ENCODE results near the gene MLNR.

Gene MLNR, protein sequence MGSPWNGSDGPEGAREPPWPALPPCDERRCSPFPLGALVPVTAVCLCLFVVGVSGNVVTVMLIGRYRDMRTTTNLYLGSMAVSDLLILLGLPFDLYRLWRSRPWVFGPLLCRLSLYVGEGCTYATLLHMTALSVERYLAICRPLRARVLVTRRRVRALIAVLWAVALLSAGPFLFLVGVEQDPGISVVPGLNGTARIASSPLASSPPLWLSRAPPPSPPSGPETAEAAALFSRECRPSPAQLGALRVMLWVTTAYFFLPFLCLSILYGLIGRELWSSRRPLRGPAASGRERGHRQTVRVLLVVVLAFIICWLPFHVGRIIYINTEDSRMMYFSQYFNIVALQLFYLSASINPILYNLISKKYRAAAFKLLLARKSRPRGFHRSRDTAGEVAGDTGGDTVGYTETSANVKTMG

DNA sequence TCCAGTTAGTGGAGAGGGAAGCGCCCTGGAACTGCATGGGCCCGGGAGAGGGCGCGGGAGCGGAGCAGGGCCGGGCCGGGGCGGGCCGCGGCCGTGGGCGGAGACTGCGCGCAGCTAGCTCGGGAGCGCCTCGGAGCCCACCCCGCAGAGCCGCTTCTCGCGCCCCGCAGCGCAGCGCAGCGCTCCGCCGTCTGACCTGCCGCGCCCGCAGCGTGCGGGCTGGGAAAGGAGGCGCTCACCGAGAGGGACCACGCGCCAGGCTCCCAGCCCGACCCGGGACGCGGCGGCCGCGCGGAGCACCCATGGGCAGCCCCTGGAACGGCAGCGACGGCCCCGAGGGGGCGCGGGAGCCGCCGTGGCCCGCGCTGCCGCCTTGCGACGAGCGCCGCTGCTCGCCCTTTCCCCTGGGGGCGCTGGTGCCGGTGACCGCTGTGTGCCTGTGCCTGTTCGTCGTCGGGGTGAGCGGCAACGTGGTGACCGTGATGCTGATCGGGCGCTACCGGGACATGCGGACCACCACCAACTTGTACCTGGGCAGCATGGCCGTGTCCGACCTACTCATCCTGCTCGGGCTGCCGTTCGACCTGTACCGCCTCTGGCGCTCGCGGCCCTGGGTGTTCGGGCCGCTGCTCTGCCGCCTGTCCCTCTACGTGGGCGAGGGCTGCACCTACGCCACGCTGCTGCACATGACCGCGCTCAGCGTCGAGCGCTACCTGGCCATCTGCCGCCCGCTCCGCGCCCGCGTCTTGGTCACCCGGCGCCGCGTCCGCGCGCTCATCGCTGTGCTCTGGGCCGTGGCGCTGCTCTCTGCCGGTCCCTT, at the start of gene MLNR:
TSS of gene MLNR (plus strand) at position 303 of the 820 bp plus-strand sequence. CDS start at position 303, 0 bp downstream.
- in situ Hi-C loops (cut with MboI; ENCODE audit: low sequenced_read_pairs) = no loop called here

DNA sequence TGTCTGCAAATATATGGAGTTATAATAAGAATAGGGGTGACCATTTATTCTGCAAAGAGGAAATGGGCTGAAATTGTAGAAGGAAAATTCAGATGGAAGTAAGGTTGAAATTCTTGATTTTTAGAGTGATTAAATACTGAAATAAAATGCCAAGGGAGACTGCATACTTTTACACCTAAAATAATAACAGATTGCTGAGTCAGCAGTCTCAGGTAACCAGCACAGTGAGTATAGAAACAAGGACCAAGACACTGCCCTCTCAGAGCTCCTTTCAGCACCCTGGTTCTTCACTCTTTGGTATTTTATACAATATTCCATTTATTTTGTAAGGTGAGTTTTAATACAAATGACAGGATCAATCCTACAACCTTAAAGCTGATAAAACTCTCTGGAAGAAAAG, 48.8 kb upstream of the MLNR start:
- in situ Hi-C loops (cut with MboI; ENCODE audit: low sequenced_read_pairs) = no loop called here

DNA sequence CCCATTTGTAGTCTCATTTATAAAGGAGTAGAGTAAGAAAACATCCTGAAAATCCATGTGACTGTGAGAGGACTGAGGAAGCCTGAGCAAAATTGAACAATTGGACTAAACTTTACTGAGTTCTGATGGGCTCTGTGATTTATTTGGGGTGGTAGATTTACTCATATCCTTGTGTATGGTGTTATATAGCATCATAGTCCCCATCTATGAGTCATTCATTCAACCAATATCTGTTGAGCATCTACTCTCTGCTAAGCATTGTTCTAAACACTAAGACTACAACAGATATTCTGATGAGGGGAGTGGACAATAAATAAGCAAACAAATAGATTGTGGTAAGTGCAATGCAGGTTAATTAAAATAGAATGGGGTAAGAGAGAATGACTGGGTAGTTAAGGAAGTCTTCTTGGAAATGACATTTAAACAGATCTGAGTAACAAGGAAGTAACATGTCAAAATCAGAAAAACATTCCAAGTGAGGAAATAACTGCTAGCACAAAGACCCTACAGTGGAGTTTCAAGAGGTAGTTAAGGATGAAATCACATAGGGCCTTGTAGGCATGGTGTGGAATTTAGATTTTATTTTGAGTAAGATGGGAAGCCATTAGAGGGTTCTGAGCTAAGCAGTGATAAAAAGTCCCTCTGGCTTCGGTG, 36.3 kb upstream of the MLNR start:
- in situ Hi-C loops (cut with MboI; ENCODE audit: low sequenced_read_pairs) = no loop called here

DNA sequence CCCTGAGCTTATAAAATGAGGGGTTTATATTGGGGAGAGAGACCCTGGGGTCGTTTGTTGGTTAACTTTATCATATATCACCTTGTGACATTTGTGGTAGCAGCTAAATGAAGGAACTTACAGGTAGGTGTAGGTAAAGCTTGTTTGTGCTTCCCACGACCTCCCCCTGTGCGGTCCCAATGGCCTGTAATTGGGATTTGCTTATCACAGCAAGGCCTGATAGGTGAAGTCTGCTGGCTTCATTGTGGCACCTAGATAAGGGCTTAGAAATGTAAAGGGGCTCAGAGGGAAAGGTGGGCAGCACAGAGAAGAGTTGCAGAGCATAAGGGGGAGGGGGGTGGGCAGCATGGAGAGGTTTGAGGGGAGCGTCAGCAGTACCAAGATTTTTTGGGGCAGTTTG, 35.5 kb upstream of the MLNR start:
- in situ Hi-C loops (cut with MboI; ENCODE audit: low sequenced_read_pairs) = no loop called here

DNA sequence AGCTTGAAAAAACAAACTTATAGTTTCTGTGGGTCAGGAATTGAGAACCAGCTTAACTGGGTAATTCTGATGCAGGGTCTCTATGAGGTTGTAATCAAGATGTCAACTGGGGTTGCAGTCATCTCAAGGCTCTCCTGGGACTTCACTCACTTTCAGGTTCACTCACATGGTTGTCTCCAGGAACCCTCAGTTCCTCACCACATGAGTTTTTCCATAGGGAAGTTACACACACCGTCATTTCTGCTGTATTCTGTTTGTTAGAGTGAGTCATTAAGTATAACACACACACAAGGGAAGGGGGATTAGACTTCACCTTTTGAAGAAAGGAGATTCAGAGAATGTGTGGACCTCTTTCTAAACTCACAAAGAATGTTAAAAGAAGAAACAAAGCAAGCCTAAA, 34.9 kb upstream of the MLNR start:
- in situ Hi-C loops (cut with MboI; ENCODE audit: low sequenced_read_pairs) = no loop called here

DNA sequence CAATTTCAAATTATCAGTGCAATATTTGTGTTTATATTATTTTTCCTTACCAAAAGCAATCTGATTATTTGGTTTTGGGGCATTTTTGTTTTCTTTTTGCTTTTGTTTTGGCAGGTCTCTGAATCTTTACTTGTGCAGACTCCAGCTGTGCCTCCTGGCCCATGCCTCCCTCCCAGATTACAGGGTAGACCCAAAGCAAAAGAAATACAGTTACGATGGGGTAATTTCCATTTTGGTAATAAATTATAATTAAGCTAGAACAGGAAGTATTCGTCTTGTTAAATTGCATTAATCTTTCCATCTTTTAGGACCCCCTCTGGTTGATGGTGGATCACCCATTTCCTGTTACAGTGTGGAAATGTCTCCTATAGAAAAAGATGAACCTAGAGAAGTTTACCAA, 29.2 kb upstream of the MLNR start:
- in situ Hi-C loops (cut with MboI; ENCODE audit: low sequenced_read_pairs) = no loop called here

DNA sequence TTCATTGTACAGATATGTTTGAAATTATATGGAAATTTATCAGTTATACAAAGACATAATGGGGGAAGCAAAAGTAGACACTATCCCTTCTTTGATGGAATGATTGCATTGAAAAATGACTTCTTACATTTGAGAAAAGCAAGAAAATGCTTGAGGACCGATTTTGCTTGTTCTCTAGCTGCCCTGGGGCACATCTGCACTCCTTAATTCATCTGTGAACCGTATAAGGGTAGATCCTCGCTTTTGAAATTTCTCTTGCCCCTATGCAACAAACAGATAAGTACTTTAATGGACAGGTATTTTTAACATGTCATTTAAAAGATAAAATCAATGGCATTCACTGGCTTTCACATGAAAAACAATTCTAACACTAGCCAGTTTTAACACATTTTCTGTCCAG, 13.5 kb upstream of the MLNR start:
- in situ Hi-C loops (cut with MboI; ENCODE audit: low sequenced_read_pairs) = no loop called here

DNA sequence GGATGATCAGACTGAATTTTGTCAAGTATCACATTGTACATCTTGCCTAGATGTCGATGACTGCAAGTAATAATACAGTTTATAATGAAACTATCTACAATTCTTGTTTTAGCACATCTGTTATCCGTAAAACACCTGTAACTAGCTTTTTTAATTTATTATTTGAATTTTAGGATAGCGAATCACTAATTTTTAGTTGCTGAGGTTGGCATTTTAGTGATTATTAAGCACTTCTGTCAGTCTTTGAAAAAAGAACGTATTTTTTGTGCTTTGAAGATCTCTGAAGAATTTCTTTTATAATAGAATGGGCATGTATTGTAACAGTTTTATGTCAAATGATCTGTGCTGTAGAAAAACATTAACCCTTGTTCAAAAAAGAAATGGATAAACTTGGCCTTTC, 11.5 kb upstream of the MLNR start:
- in situ Hi-C loops (cut with MboI; ENCODE audit: low sequenced_read_pairs) = no loop called here

DNA sequence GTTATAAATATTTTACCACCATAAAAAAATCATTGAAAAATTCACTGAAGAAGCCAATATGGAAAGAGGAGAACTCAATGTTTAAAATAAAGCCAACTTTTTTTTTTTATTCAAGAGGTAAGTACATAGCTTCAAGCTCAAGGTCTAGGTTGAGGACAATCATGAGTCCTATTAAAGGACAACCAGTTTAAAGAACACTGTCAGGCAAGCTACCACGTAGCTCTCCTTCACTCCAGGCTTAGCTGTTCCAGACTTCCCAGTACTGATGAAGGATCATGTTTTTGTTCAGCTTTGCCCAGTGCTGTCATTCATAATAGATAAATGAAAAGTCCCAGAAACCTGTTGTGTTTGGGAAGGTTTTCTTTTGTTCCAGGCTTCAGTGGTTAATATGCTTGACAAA, 10.0 kb upstream of the MLNR start:
- in situ Hi-C loops (cut with MboI; ENCODE audit: low sequenced_read_pairs) = no loop called here

DNA sequence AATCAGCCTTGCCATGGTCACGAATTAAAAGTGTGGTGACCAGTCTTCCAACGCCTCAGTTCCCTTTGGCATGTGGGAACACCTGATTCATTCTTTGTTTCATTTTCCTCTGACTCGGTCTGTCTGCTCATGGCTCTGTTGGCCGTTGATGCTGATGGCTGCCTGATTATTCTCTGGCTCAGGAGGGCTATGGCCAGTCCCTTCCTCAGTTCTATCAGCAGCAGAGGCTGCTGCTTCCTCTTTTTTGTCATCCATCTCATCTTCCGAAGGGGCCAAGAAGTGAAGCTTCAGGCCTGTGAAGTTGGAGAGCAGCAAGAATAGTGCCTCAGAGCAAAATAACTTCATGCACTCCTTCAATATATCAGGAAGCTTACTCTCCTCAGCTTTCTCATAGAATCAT, 9.5 kb upstream of the MLNR start:
- in situ Hi-C loops (cut with MboI; ENCODE audit: low sequenced_read_pairs) = no loop called here

DNA sequence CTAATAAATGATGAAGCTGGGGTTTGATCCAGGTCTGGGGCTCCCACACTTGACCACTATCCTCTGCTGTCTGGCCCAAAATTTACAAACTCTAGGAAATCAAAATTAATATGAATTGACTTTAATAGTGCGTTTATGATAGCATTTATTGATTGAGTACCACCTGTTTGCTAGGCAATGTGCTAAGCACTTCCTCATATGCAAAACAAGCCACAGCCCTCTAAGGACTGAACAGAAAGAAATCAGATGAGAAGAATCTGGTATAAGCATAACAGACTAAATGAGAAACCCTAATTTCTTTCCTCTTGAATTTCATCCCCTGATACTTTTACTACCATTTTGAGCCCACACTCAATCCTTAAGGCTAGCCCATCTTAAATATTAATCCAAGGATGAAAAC, 6.6 kb upstream of the MLNR start:
- in situ Hi-C loops (cut with MboI; ENCODE audit: low sequenced_read_pairs) = no loop called here

DNA sequence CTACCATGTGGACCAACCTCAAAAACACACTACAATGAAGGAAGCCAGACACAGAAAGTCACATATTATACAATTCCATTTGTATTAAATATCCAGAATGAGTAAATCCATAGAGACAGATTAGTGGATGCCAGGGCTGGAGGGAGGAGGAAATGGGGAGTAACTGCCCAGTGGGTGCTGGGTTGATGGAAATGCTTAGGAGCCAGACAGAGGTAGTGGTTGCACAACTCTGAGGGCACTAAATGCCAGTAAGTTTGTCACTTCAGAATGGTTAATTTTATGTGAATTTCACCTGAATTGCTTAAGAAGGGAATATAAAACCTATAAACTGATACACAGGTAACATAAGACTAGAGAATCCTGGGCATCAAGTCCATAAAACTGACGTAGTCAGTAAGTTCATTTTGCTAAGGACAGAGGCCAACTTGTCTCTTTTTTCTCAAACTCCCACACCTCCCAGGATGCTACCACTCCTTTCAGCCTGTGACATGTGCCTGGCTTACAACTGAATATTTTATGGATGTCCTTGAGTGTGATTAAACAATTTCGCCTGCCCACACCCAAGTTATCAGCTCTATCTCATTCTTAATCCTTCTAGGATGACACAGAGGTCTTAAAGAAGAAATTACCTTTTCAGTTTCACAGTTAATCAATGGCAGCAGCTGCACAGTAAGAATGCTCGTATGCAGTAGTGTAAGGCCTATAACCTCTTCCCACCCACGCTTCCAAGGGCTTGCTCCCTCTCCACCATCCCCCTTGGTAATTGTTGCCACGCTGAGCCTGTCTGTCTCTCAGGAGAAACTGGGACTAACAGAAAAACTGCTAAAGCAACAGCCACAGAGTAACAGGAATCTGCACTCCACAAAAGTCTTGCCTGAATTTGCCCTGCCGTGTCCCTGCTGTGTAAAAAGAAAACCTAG, 5.9 kb upstream of the MLNR start:
- in situ Hi-C loops (cut with MboI; ENCODE audit: low sequenced_read_pairs) = no loop called here

DNA sequence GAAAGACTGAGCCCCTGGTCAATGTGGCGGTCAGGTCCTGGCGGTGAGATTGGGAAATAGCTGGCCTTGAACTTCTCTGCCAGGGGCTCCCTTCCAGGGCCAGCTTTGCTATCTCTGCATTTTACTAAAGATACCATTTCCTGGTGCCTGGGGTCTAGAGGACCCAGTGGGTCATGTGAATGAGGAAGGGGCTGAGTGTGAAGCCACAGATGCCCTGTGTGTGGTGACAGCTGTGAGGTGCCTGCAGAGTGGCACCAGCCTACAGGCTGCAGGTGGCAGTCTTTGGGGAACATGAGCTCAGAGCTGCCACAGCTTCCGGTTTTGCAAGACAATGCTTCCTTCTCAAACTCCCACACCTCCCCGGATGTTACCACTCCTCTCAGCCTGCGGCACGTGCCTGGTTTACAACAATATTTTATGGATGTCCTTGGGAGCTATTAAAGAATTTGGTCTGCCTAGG, 5.2 kb upstream of the MLNR start:
- in situ Hi-C loops (cut with MboI; ENCODE audit: low sequenced_read_pairs) = no loop called here

DNA sequence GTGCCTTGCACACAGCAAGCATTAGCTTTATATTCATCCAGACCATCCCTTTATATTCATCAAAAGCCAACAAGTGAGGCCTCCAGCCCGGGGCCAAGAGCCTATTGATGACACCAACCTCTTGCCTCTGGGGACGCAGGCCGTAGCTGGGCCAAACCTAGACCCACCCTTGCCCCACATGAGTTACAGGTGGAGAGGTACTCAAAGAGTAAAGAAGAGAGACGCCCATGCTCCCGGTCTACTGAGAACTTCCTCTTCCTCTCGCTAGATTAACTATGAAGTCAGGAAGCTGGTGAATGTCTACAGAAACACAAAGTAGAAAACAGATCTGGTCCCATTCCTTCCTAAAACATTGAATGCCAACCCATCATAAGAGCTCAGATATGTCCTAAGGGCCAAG, 3.8 kb upstream of the MLNR start:
- in situ Hi-C loops (cut with MboI; ENCODE audit: low sequenced_read_pairs) = no loop called here

DNA sequence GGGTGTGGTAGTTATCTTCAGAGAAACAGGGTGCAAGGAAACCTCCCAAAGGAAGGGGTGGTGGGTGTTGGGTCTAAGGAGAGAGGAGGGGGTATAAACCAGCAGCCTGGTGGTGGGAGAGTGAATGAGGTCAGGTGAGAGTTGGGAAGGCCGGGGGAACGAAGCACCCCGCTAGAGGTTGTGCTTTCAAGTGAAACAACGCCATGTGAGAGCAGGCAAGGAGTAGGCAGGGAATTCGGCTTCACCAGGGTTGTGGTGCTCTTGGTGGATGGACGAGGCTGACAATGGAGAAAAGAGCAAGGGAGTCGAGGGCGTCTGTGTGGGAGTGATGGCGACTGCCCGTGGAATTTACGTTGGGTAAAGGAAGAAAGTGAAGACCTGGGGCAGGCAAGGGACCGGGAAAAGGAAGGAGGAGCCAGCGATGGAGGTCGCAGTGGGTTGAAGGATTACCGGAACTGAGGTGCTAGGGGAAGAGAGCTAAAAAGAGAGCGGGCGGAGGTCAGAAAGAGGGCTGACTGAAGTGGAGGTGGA, 2.1 kb upstream of the MLNR start:
- in situ Hi-C loops (cut with MboI; ENCODE audit: low sequenced_read_pairs) = no loop called here

DNA sequence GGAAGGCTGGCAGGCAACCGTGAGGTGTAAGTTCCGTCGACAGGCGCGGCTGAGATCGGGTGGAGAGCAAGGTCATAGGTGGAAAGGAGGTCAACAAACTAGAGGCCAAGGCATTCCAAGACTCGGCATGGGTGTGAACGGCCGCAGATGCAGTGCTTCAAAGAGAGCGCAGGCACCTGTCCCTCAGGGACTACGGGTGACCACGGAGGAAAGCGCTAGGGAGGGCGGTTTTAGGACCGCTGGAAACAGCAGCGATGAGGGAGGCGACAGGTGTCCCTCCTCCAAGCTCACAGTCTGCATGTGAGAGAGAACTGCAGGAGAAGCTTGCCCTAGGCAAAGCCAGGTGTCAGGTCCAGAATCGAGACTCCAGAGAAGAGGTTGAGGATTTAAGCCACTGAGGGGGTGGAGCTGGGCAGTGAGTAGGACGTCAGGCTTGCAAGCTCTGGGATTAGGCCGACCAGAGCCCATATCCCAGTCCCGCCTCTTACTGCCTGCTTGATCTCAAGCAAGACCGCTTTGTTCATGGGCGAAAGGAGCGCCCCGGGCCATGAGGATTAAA, 1.6 kb upstream of the MLNR start:
- in situ Hi-C loops (cut with MboI; ENCODE audit: low sequenced_read_pairs) = no loop called here

DNA sequence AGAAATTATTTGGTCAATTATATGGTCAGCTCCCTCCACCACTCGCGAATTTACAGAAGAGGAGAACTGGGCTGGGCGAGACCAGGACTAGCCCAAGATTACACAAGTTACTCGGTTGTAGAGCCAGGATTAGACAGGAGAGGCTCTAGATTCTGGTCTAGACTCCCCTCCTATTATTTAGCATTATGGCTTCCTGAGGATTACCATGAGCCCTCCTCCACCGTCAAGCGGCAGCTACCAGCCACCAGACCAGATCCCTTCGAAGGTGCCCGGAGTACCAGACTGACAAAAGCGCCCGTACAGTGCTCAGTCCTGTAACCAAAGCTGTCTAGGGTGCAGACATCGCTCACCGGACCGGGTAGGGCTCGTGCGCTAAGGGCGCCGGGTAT, 497 bp upstream of the MLNR start:
- in situ Hi-C loops (cut with MboI; ENCODE audit: low sequenced_read_pairs) = no loop called here

DNA sequence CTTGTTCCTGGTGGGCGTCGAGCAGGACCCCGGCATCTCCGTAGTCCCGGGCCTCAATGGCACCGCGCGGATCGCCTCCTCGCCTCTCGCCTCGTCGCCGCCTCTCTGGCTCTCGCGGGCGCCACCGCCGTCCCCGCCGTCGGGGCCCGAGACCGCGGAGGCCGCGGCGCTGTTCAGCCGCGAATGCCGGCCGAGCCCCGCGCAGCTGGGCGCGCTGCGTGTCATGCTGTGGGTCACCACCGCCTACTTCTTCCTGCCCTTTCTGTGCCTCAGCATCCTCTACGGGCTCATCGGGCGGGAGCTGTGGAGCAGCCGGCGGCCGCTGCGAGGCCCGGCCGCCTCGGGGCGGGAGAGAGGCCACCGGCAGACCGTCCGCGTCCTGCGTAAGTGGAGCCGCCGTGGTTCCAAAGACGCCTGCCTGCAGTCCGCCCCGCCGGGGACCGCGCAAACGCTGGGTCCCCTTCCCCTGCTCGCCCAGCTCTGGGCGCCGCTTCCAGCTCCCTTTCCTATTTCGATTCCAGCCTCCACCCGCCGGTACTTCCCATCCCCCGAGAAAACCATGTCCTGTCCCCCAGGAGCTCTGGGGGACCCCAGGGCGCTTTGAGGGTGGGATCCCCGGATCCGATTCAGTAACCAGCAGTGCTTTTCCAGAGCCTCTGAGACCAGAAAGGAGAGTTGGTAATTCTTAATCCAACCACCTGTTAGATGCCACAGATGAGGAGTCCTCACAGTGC, 885 bp downstream of the MLNR start:
- in situ Hi-C loops (cut with MboI; ENCODE audit: low sequenced_read_pairs) = no loop called here

DNA sequence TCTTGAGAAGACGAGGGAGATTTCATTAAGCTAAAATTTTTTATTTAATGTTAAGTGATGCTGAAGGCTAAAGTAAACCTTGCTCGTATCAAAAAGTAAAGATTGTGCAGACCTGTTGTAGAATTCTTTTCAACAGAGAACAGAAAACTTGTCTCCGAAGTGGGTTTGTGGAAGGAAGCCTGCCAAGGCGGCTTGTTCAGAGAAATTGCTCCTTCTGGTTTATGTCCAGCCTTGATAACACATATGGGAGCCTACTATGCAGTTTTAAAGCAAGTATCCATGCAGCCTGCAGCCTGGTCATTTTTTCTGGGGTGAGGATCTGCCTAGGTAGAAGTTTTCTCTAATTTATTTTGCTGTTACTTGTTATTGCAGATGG, 1.4 kb downstream of the MLNR start:
- in situ Hi-C loops (cut with MboI; ENCODE audit: low sequenced_read_pairs) = no loop called here

All from HL-60/S4 treated with phorbol 12-myristate 13-acetate at 8.2 ng/mL for 4 days and 3 days (cell line).